ENCODE data around the gene LONRF2. TPM values are rescaled to one million over a fixed set of nuclear protein-coding genes. Genes with fewer than 3 reads are reported as not detected.

The LONRF2 gene
- total RNA-seq, 1 donor from 2014 or later: 1.3 TPM

GRCh38 chr2:100256849-100257248, 65.5 kb downstream of the LONRF2 start:
- no peak overlapping the region for H3K4me3 ChIP-seq (ENCODE audit: low read depth, low read length)
- DNase-seq (ENCODE audit: low read depth): no peak
- TF ChIP-seq CTCF (conservative IDR thresholded peaks at IDR 0.05; ENCODE audit: low read depth, low read length): no peak

- H3K4me3 ChIP-seq (ENCODE audit: low read depth, low read length): no peak overlapping the region
- TF ChIP-seq CTCF (conservative IDR thresholded peaks at IDR 0.05; ENCODE audit: low read depth, low read length): no peak
- DNase-seq (ENCODE audit: low read depth): no peak
Observed at GRCh38 chr2:100256416-100256815, 65.9 kb downstream of the LONRF2 start.

- no peak for TF ChIP-seq CTCF (conservative IDR thresholded peaks at IDR 0.05; ENCODE audit: low read depth, low read length)
- H3K4me3 ChIP-seq (ENCODE audit: low read depth, low read length): no peak overlapping the region
- no peak for DNase-seq (ENCODE audit: low read depth)
Observed at GRCh38 chr2:100254646-100255210, 67.6 kb downstream of the LONRF2 start.

GRCh38 chr2:100253786-100254185, 68.5 kb downstream of the LONRF2 start:
- H3K4me3 ChIP-seq (ENCODE audit: low read depth, low read length): no peak overlapping the region
- no peak for TF ChIP-seq CTCF (conservative IDR thresholded peaks at IDR 0.05; ENCODE audit: low read depth, low read length)
- DNase-seq (ENCODE audit: low read depth): no peak

- TF ChIP-seq CTCF (conservative IDR thresholded peaks at IDR 0.05; ENCODE audit: low read depth, low read length): no peak
- no peak overlapping the region for H3K4me3 ChIP-seq (ENCODE audit: low read depth, low read length)
- DNase-seq (ENCODE audit: low read depth): peak; percentile 29
Observed at GRCh38 chr2:100252811-100253698, 69.2 kb downstream of the LONRF2 start.

GRCh38 chr2:100250645-100251044, 71.7 kb downstream of the LONRF2 start:
- no peak for DNase-seq (ENCODE audit: low read depth)
- H3K4me3 ChIP-seq (ENCODE audit: low read depth, low read length): no peak overlapping the region
- TF ChIP-seq CTCF (conservative IDR thresholded peaks at IDR 0.05; ENCODE audit: low read depth, low read length): no peak

Measured in epithelial cell of proximal tubule (primary cell).